HG03457 (cell line): ENCODE measurements around the gene KCNJ5.
"Not testable (repeated sequence)": the region's sequence is repeated elsewhere in the genome, so short reads cannot be mapped to it uniquely, and the experiment has no call there.

ENCODE experiments used
- ATAC-seq: cut with Tn5 transposase; IDR thresholded peaks from one replicate; pipeline ENCODE4 v1.9.1; 2021; ENCODE audit warnings: moderate number of reproducible peaks; ENCODE audit not compliant: unreplicated experiment

Gene KCNJ5

GRCh38 chr11:128909438-128910125 is 18.4 kb downstream of the KCNJ5 start:
- no peak for ATAC-seq

GRCh38 chr11:128910576-128910975 is 19.4 kb downstream of the KCNJ5 start:
- no peak for ATAC-seq

GRCh38 chr11:128911239-128911638 is 20.1 kb downstream of the KCNJ5 start:
- no peak for ATAC-seq

GRCh38 chr11:128911701-128912100 is 20.5 kb downstream of the KCNJ5 start:
- ATAC-seq, result no peak

GRCh38 chr11:128913806-128914205 is 22.6 kb downstream of the KCNJ5 start:
- ATAC-seq, result no peak

- ATAC-seq, result no peak
Observed at GRCh38 chr11:128914216-128915148, 23.3 kb downstream of the KCNJ5 start.

GRCh38 chr11:128915149-128915521 is 24.0 kb downstream of the KCNJ5 start:
- no peak for ATAC-seq

- ATAC-seq, result no peak
Observed at GRCh38 chr11:128916037-128916572, 24.9 kb downstream of the KCNJ5 start.

GRCh38 chr11:128916681-128917080 is 25.5 kb downstream of the KCNJ5 start:
- no peak for ATAC-seq

GRCh38 chr11:128917144-128917724 is 26.1 kb downstream of the KCNJ5 start:
- ATAC-seq, result no peak

GRCh38 chr11:128919216-128919615 is 28.1 kb downstream of the KCNJ5 start:
- no peak for ATAC-seq

- not testable (repeated sequence) for ATAC-seq
Observed at GRCh38 chr11:128919635-128920034, 28.5 kb downstream of the KCNJ5 start.

GRCh38 chr11:128920666-128921065 is 29.5 kb downstream of the KCNJ5 start:
- no peak for ATAC-seq

GRCh38 chr11:128921793-128922192 is 30.6 kb downstream of the KCNJ5 start:
- ATAC-seq, result no peak

GRCh38 chr11:128924104-128924503 is 32.9 kb downstream of the KCNJ5 start:
- no peak for ATAC-seq

- no peak for ATAC-seq
Observed at GRCh38 chr11:128924510-128925249, 33.5 kb downstream of the KCNJ5 start.

- ATAC-seq, result no peak
Observed at GRCh38 chr11:128925250-128925600, 34.1 kb downstream of the KCNJ5 start.

GRCh38 chr11:128926000-128926399 is 34.8 kb downstream of the KCNJ5 start:
- ATAC-seq, result no peak

- ATAC-seq, result no peak
Observed at GRCh38 chr11:128926437-128927107, 35.4 kb downstream of the KCNJ5 start.

GRCh38 chr11:128927108-128927461 is 35.9 kb downstream of the KCNJ5 start:
- ATAC-seq, result no peak
